ENCODE results near the gene RNF141.

Gene RNF141

DNA sequence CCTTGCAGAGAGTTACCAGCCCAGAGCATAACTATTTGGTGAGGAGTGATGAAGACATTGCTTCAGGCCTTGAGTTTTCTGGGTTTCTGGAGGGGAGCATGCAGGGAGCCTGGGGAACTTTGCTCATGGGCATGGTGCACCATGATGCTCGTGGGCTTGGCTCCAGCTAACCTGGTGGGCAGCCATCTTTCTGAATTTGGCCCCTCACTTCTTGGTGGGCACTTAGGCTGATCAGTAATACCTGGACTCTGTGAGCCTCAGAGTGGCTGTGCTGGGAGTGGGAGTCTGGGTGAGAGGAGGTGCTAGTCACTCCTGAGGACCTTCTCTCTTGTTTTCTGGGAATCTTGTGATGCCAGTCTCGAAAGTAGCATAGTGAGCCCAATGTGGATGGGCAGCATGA is 55.3 kb downstream of the RNF141 start:
- no peak for FAIRE-seq
- DNase-seq (ENCODE audit: insufficient read length, low spot score) = no peak

GRCh38 chr11:10484461-10485180 is 56.4 kb downstream of the RNF141 start:
- DNase-seq (ENCODE audit: insufficient read length, low spot score) (no peak), FAIRE-seq (no peak)

DNA sequence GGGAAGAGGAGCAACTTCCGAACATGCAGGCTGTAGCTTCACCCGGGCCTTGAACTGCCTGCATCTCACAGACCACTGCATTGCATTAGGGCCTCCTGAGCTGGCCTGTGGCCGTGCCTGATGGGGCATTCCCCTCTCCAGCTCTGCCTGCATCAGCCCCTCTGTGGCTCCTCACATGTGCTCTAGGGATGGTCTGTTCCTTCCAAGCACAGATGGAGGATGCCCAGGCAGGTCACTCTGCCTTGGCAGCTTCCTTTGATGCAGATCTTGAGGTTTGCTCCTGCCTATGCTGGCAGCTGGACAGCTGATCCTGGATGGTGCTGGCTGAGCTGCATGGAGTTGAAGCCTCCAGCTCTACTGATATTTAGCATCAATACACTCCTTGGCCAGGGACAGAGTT is 57.4 kb downstream of the RNF141 start:
- DNase-seq (ENCODE audit: insufficient read length, low spot score) (no peak), FAIRE-seq (no peak)

DNA sequence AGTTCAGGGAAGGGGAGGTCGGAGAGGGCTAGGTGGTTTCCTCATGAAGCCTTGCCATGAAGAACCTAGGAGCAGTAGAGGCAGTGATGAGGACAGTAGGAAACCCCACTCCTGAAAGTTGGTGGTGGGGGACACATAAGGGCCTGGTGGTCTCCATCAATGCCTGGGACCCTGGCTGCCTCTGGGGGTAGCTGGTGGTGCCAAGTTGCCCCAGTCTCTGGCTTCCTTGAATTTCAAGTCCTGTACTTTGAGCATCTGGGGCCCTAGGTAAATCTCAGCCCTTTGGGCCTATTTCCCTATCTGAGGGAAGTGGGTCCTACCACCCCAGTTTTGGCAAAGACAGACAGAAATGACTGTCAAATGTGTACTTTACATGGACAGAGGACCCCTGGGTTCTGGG is 57.8 kb downstream of the RNF141 start:
- no peak for FAIRE-seq
- DNase-seq (ENCODE audit: insufficient read length, low spot score) = no peak

GRCh38 chr11:10481560-10482349 is 59.2 kb downstream of the RNF141 start:
- FAIRE-seq (no peak), DNase-seq (ENCODE audit: insufficient read length, low spot score) (no peak)

DNA sequence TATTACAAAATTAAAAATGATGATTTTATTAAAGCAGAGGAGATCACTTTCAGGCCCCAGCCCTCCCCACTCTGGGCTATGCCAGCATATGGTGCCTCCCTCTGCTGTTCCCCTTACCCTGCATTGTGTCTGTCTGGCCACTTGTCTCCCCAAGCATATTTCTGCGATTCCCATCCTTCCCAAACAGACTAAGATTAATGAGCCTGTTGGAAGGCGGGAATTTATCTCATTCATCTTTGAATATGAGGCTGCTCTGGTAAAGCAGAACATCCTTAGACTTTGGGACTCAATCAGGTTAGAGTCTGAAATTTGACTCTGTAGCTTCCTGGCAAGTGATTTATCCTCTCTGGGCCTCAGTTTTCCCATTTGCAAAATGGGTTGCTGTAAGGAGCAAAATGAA is 60.2 kb downstream of the RNF141 start:
- DNase-seq (ENCODE audit: insufficient read length, low spot score) = no peak
- FAIRE-seq = no peak

DNA sequence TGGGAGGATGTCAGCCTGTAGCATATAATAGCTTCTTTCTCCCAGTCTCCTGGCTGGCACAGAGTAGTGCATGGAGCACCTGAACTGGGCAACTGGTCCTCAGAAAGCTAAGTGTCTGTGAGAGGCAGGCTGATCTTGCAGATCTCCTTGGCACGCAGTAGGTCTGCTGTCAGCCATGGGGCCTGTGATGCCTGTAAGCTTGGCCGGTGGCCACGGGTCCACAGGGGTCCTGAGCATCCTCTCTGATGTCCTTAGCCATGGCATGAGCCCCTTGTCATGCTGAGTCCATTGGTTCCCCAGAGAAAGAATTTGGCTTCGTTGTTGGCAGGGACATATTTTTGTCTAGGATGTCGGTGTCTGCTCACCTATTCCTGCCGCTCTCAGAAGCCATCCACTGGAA is 61.0 kb downstream of the RNF141 start:
- DNase-seq (ENCODE audit: insufficient read length, low spot score) (no peak), FAIRE-seq (no peak)

DNA sequence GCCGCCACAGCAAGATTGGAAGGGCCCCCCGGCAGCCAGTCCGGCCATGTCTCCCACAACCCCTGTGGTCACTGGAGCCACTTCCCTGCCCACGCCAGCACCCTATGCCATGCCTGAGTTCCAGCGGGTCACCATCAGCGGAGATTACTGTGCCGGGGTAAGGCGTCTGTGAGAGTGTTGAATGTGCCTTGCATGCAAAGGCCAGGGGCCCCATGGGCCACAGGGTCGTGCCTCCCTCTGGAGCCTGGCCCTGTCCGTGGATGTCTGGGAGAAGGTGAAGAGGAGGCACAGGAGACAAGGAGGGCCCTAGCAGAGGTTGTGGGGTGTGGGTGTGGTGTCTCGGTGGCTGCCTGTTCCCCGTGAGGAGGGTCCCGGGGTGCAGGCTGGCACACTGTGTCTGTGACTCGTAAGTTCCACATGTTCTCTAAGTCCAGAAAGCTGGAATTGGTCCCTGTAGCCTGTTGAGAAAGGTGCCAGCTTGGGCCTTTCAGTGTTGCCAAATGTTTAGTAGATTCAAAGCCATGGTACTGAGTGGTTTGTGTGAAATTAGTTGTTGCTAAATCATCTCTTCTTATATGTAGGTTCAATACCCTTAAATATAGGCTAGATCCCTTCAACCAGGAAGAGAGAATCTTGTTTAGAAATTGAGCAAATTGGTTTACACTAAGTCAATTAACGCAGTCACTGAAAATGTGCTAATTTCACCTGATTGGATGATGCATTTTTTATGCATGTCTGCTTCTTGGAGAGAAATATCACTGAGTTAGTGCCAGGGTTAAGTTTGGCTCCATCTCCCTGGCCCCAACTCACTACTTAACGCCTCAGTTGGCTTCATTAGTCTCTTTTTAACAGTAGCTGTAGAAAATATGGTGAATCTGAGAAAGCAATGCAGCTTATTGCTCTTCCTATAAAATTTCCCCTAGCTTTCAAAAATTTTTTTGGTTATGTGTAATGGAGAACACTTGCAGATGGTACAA is 62.1 kb downstream of the RNF141 start:
- FAIRE-seq (no peak), DNase-seq (ENCODE audit: insufficient read length, low spot score) (no peak)

DNA sequence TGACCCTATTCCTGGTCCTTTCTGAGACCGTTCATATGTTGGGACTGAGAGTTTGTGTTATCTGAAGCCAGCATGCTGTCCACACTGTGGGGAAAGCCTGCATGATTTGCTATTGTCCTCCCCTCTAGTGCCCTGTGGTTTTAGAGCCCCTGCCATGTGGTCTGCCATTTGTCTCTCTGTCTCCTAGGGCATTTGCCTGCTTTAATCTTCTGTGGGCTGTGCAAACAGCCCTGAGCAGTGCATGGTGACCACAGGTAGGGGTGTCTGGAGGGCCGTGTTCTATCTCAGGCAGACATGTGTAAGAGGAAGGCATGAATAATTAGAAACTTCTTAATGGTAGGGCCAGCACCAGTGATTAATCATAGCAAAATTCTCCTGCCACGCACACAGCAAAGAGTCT is 62.9 kb downstream of the RNF141 start:
- no peak for FAIRE-seq
- no peak for DNase-seq (ENCODE audit: insufficient read length, low spot score)

GRCh38 chr11:10477690-10478046 is 63.3 kb downstream of the RNF141 start:
- FAIRE-seq (no peak), DNase-seq (ENCODE audit: insufficient read length, low spot score) (no peak)

DNA sequence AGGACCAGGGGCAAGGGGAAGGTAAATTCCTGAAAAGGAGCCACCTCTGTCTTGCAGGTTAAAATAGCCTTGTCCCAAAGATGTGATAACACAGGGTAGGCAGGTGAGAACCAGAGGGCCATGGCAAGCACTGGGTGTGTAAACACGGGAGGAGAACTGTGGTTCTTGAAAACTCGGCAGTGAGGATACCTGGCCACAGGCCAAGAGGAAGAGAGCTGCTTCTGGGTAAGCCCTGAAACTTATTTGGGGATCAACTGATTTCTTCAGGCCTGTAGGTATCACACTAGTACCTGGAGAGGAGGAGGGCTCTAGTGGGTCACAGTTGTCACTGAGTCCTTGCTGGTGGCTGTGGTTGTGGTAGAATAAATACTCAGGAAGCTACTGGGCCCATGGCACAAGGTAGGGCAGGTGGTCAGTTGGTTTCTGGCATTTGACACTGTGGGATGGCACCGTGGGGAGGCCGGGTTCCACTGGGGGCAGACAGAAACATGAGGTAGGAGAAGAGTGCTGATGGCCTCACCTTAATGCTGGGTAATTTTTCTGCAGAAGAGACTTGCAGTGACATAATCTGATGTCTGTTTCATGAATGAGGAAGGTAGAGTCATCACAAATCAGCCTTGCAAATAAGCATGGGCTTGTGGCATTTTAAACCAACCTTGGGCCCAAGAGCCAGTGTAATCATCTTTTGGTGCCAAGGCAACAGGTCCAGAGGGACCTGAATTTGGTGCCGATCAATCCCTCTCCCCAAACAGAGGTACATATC is 63.9 kb downstream of the RNF141 start:
- FAIRE-seq (no peak), DNase-seq (ENCODE audit: insufficient read length, low spot score) (no peak)

DNA sequence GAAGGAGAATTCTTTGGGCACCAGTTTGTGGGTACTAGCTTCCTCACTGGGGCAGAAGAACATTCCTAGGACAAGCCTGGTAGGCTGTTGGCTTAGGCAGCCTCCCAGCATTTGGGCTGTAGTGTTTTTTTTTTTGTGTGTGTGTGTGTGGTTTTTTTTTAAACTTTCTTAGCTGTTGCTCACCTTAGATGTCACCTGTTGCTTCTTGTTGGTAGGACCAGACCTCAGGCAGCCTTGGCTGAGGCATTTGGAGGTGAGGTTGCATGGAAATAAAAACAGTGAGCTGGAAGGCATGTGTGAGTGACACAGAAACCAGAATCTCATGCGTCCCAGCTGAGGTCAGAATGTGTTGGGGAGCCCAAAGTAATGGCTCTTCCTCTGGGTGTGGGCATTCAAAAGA is 64.6 kb downstream of the RNF141 start:
- DNase-seq (ENCODE audit: insufficient read length, low spot score) (no peak), FAIRE-seq (no peak)

- no peak for DNase-seq (ENCODE audit: insufficient read length, low spot score)
Measured at GRCh38 chr11:10474551-10474950, 66.4 kb downstream of the RNF141 start.

DNA sequence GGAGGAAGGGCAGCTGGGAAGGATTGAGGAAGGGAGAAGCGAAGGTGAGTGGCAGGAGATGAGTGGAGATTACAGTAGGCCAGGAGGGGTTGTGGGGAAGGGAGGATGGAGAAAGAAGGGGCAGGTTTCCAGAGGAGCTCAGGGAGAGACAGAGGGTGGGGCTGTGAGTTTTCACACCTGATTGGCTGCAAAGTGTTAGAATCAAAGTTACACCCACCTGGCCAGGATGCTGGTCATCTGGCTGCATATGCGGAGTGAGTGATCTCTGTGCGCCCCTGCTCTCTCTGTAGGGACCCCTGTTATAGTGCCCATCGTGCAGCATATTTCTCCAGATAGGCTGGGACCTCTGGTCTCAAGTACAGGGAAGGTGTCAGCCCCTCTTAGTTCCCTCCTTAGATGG is 67.6 kb downstream of the RNF141 start:
- no peak for FAIRE-seq
- no peak for DNase-seq (ENCODE audit: insufficient read length, low spot score)

More at GRCh38 chr11:10474551-10474950, 66.4 kb downstream of the RNF141 start:
- no peak for FAIRE-seq

- no peak for FAIRE-seq
- DNase-seq (ENCODE audit: insufficient read length, low spot score) = no peak
Measured at GRCh38 chr11:10462746-10463300, 78.2 kb downstream of the RNF141 start.

All from GM19239 (cell line).